H1 (cell line): ENCODE data around the gene PCDH9. TPM values are rescaled to one million over a fixed set of nuclear protein-coding genes. Genes with fewer than 3 reads are reported as not detected.

Experiments
- CTCF ChIA-PET: fragments of 300-600 bp; sonication (Branson Sonifier 250); formaldehyde crosslinking; loops from one replicate; lab custom pipeline; 2021; ENCODE audit not compliant: partially characterized antibody; lab: Charles Lee
- POLR2A ChIA-PET: fragments of 300-600 bp; sonication (Branson Sonifier 250); formaldehyde crosslinking; loops from one replicate; lab custom pipeline; 2021; ENCODE audit warnings: inconsistent platforms; ENCODE audit not compliant: partially characterized antibody; lab: Charles Lee
- DNase-seq, 2 experiments: peaks; one replicate each; pipeline versions ENCODE4 v3.0.0 to v3.0.0-alpha.2; 2010 to 2022; ENCODE audit warnings: low spot score in 2 of 2, low read depth in 1 of 2, mixed read lengths in 1 of 2
- FAIRE-seq: peaks from 2 replicates; lab custom pipeline; 2011; peaks lifted over from hg19 to GRCh38; lab: Jason Lieb, UNC
- H2AFZ ChIP-seq: 2 replicates; pipeline ENCODE4 v1.8.1; 2012; ENCODE audit warnings: low read length, inconsistent platforms
- H2AK5ac ChIP-seq: 2 replicates; pipeline ENCODE4 v1.6.1; 2013; ENCODE audit warnings: low read depth, low read length
- H2BK120ac ChIP-seq: replicated peaks from 2 replicates; pipeline ENCODE3; 2013; ENCODE audit warnings: low read depth, low read length, inconsistent platforms
- H2BK12ac ChIP-seq: 2 replicates; pipeline ENCODE4 v1.6.1; 2013; ENCODE audit warnings: low read depth, low read length
- H2BK15ac ChIP-seq: 2 replicates; pipeline ENCODE4 v1.6.1; 2013; ENCODE audit warnings: low read length
- H2BK20ac ChIP-seq: 2 replicates; pipeline ENCODE4 v1.6.1; 2013; ENCODE audit warnings: low read length
- H2BK5ac ChIP-seq: 2 replicates; pipeline ENCODE4 v1.6.1; 2013; ENCODE audit warnings: low read depth, low read length
- H3K14ac ChIP-seq: 2 replicates; pipeline ENCODE4 v1.6.1; 2013; ENCODE audit warnings: inconsistent platforms; ENCODE audit not compliant: insufficient read length
- H3K18ac ChIP-seq: 2 replicates; pipeline ENCODE4 v1.6.1; 2013; ENCODE audit warnings: low read length; ENCODE audit errors: extremely low read depth
- H3K23ac ChIP-seq: 2 replicates; pipeline ENCODE4 v1.6.1; 2013; ENCODE audit warnings: inconsistent platforms; ENCODE audit not compliant: insufficient read length
- H3K23me2 ChIP-seq: 2 replicates; pipeline ENCODE4 v1.6.1; 2013; ENCODE audit warnings: low read depth, low read length
- H3K27ac ChIP-seq: 2 replicates; pipeline ENCODE4 v1.6.1; 2011; ENCODE audit warnings: low read depth, low read length, inconsistent platforms
- H3K27me3 ChIP-seq, 4 experiments: replicated peaks in 1 of 4; 1 replicate in 1 of 4; 2 replicates in 3 of 4; pipeline versions ENCODE4 v1.6.1 to v1.8.1; 2011 to 2013; ENCODE audit warnings: low read length in 3 of 4, mild to moderate bottlenecking in 3 of 4, inconsistent platforms in 2 of 4, mixed read lengths in 2 of 4, moderate library complexity in 1 of 4; ENCODE audit not compliant: control insufficient read depth in 3 of 4, insufficient read depth in 3 of 4; ENCODE audit errors: extremely low read depth in 1 of 4
- H3K36me3 ChIP-seq, 4 experiments: 2 replicates each; pipeline versions ENCODE4 v1.6.1 to v1.8.1; 2011 to 2013; ENCODE audit warnings: mild to moderate bottlenecking in 4 of 4, low read length in 3 of 4, moderate library complexity in 2 of 4, control low read depth in 1 of 4, inconsistent platforms in 1 of 4; ENCODE audit not compliant: insufficient read depth in 4 of 4, control insufficient read depth in 2 of 4
- H3K4ac ChIP-seq: replicated peaks from 2 replicates; pipeline ENCODE3; 2013; ENCODE audit warnings: low read length, low read depth, mixed read lengths, inconsistent platforms; ENCODE audit not compliant: insufficient read length
- H3K4me1 ChIP-seq, 4 experiments: replicated peaks in 1 of 4; 1 replicate in 1 of 4; 2 replicates in 3 of 4; pipeline versions ENCODE4 v1.6.1 to v1.8.1; 2011 to 2013; ENCODE audit warnings: low read length in 3 of 4, inconsistent platforms in 2 of 4, mixed read lengths in 1 of 4; ENCODE audit not compliant: insufficient read depth in 4 of 4, control insufficient read depth in 3 of 4
- H3K4me2 ChIP-seq, 2 experiments: 2 replicates each; pipeline versions ENCODE4 v1.6.1 to v1.8.1; 2011 to 2013; ENCODE audit warnings: low read depth in 2 of 2, low read length in 2 of 2, control low read depth in 1 of 2, inconsistent platforms in 1 of 2, mild to moderate bottlenecking in 1 of 2; ENCODE audit not compliant: insufficient read depth in 1 of 2
- H3K4me3 ChIP-seq, 4 experiments: fragments of 200-600, 300-600 bp in 1 of 4; sonication (generic), shearing (Covaris generic), sonication (Bioruptor Twin) in 1 of 4; 2 replicates each; pipeline versions ENCODE4 v1.5.1 to v1.8.1; 2011 to 2016; ENCODE audit warnings: low read length in 4 of 4, low read depth in 3 of 4, control low read depth in 2 of 4, inconsistent platforms in 2 of 4, mild to moderate bottlenecking in 2 of 4, mixed read lengths in 1 of 4, moderate library complexity in 1 of 4; ENCODE audit not compliant: insufficient read depth in 2 of 4; ENCODE audit errors: extremely low read depth in 1 of 4
- H3K56ac ChIP-seq: replicated peaks from 2 replicates; pipeline ENCODE3; 2013; ENCODE audit warnings: low read depth, mild to moderate bottlenecking, mixed read lengths, low read length, inconsistent platforms; ENCODE audit not compliant: insufficient read length
- H3K79me1 ChIP-seq: 2 replicates; pipeline ENCODE4 v1.6.1; 2013; ENCODE audit warnings: low read depth, low read length, control low read depth
- H3K79me2 ChIP-seq, 2 experiments: 2 replicates each; pipeline versions ENCODE4 v1.6.1 to v1.8.1; 2012 to 2013; ENCODE audit warnings: low read length in 2 of 2, mild to moderate bottlenecking in 2 of 2, inconsistent platforms in 1 of 2; ENCODE audit not compliant: insufficient read depth in 2 of 2, control insufficient read depth in 1 of 2
- H3K9ac ChIP-seq, 4 experiments: replicated peaks in 1 of 4; 1 replicate in 1 of 4; 2 replicates in 3 of 4; pipeline versions ENCODE4 v1.6.1 to v1.8.1; 2011 to 2013; ENCODE audit warnings: low read depth in 3 of 4, low read length in 3 of 4, control low read depth in 2 of 4, mild to moderate bottlenecking in 2 of 4, moderate library complexity in 2 of 4, inconsistent platforms in 1 of 4; ENCODE audit errors: extremely low read depth in 1 of 4
- H3K9me3 ChIP-seq, 2 experiments: 2 replicates each; pipeline versions ENCODE4 v1.6.1 to v1.8.1; 2012 to 2013; ENCODE audit warnings: mild to moderate bottlenecking in 2 of 2, moderate library complexity in 2 of 2, control low read depth in 1 of 2, inconsistent platforms in 1 of 2, low read depth in 1 of 2, low read length in 1 of 2, mixed read lengths in 1 of 2; ENCODE audit not compliant: insufficient read depth in 2 of 2
- H4K20me1 ChIP-seq, 2 experiments: replicated peaks in 1 of 2; 2 replicates each; pipeline versions ENCODE3 to v1.8.1; 2011 to 2013; ENCODE audit warnings: inconsistent platforms in 2 of 2, low read length in 2 of 2, mild to moderate bottlenecking in 1 of 2; ENCODE audit not compliant: insufficient read depth in 2 of 2, control insufficient read depth in 1 of 2
- H4K5ac ChIP-seq: 2 replicates; pipeline ENCODE4 v1.6.1; 2013; ENCODE audit warnings: low read length, low read depth, mixed read lengths, inconsistent platforms; ENCODE audit not compliant: insufficient read length
- H4K8ac ChIP-seq: 2 replicates; pipeline ENCODE4 v1.8.0; 2013; ENCODE audit warnings: mild to moderate bottlenecking, moderate library complexity, low read length, inconsistent platforms; ENCODE audit not compliant: insufficient read depth; ENCODE audit errors: extremely low read depth
- H4K91ac ChIP-seq: replicated peaks from 2 replicates; pipeline ENCODE3; 2013; ENCODE audit warnings: low read length, mixed read lengths, inconsistent platforms; ENCODE audit not compliant: insufficient read length
- EP300 ChIP-seq, 2 experiments: IDR thresholded peaks; 1 replicate in 1 of 2; 2 replicates in 1 of 2; pipeline ENCODE4 v1.6.1; 2011 to 2012; ENCODE audit warnings: low read depth in 2 of 2, low read length in 2 of 2, mild to moderate bottlenecking in 2 of 2, borderline replicate concordance in 1 of 2, inconsistent platforms in 1 of 2, moderate library complexity in 1 of 2
- EZH2 ChIP-seq: fragments of 200-600 bp; sonication (generic); IDR thresholded peaks from 2 replicates; pipeline ENCODE4 v1.7.1; 2012; ENCODE audit warnings: low read depth, mild to moderate bottlenecking, moderate library complexity, low read length, inconsistent platforms; ENCODE audit not compliant: severe bottlenecking
- GTF2F1 ChIP-seq: IDR thresholded peaks from 2 replicates; pipeline ENCODE4 v1.6.1; 2012; ENCODE audit warnings: low read depth, low read length, improper control_type of control experiment, borderline replicate concordance
- POLR2A ChIP-seq, 2 experiments: IDR thresholded peaks; 1 replicate in 1 of 2; 2 replicates in 1 of 2; pipeline ENCODE4 v1.6.1; 2011; ENCODE audit warnings: low read depth in 2 of 2, low read length in 2 of 2, mild to moderate bottlenecking in 2 of 2; ENCODE audit errors: control extremely low read depth in 1 of 2
- POLR2AphosphoS5 ChIP-seq: IDR thresholded peaks from 2 replicates; pipeline ENCODE4 v1.6.1; 2011; ENCODE audit warnings: low read depth, low read length
- RNF2 ChIP-seq: fragments of 200-900, 300-1000 bp; sonication (generic); IDR thresholded peaks from 2 replicates; pipeline ENCODE4 v1.7.1; 2016; ENCODE audit warnings: borderline replicate concordance, low read depth, mild to moderate bottlenecking, antibody characterized with exemption, low read length; ENCODE audit not compliant: poor library complexity, severe bottlenecking; ENCODE audit errors: missing control alignments
- SIN3A ChIP-seq, 2 experiments: IDR thresholded peaks in 1 of 2; conservative IDR thresholded peaks in 1 of 2; 2 replicates each; pipeline ENCODE4 v1.6.1; 2011 to 2012; ENCODE audit warnings: low read length in 2 of 2, improper control_type of control experiment in 1 of 2, low read depth in 1 of 2, mild to moderate bottlenecking in 1 of 2
- TCF12 ChIP-seq: IDR thresholded peaks from 2 replicates; pipeline ENCODE4 v1.6.1; 2011; ENCODE audit warnings: low read depth, mild to moderate bottlenecking, low read length
- WGBS, 2 experiments: shearing (Covaris generic) in 1 of 2; methylation state at CpG; one replicate each; pipeline versions ENCODE4 v1.1.6 to v1.1.7; 2013 to 2015; ENCODE audit warnings: low lambda C conversion rate in 2 of 2, mixed read lengths in 2 of 2, inconsistent platforms in 1 of 2, low coverage in 1 of 2, missing lambda C conversion rate in 1 of 2; ENCODE audit not compliant: insufficient replicate concordance in 2 of 2, insufficient coverage in 1 of 2, insufficient read length in 1 of 2; ENCODE audit errors: extremely low coverage in 1 of 2, missing lambda C conversion rate in 1 of 2; 5-methylcytosine and 5-hydroxymethylcytosine counted together
- polyA plus RNA-seq, 7 experiments: library from polyadenylated mRNA; depleted of rRNA in 3 of 7; stranded (reverse) in 5 of 7; unstranded in 2 of 7; fragments of >200 nt in 5 of 7; fragments of 200-250 nt in 2 of 7; gene quantifications; 1 replicate in 5 of 7; 2 replicates in 1 of 7; 4 replicates in 1 of 7; pipeline versions ENCODE4 v1.2.1 to v1.2.3, GENCODE V29; 2011 to 2013; ENCODE audit warnings: missing spikeins in 2 of 7, mixed read lengths in 2 of 7
- total RNA-seq: library from RNA; stranded (reverse); fragmentation: NEBNext Ultra II Directional; extraction: Animal tissue kit (Norgen Biotek cat#: 25700); gene quantifications from 2 replicates; pipeline ENCODE4 v1.2.1, GENCODE V29; 2021
- TF ChIP-seq, protein P1 (sequence below): IDR thresholded peaks from 2 replicates; pipeline ENCODE4 v1.6.1; 2011; ENCODE audit warnings: low read depth, mild to moderate bottlenecking, low read length; ENCODE audit not compliant: insufficient read depth
- TF ChIP-seq, protein P2 (sequence below), 3 experiments: IDR thresholded peaks; 1 replicate in 2 of 3; 2 replicates in 1 of 3; pipeline versions ENCODE4 v1.5.1 to v1.6.1; 2011; ENCODE audit warnings: low read length in 3 of 3, mild to moderate bottlenecking in 3 of 3, inconsistent platforms in 2 of 3, low read depth in 1 of 3, moderate library complexity in 1 of 3; ENCODE audit not compliant: insufficient read depth in 1 of 3; ENCODE audit errors: control extremely low read depth in 1 of 3

PCDH9 gene
- total and polyA plus RNA-seq, 2 of the 8 experiments (the other 6 are each of a cell fraction or from before 2014, with no cell fraction given): 0.12 to 0.60 TPM

- Histone ChIP-seq H2BK20ac (no peak overlapping the region), H2AK5ac (no peak overlapping the region), H2BK15ac (no peak overlapping the region), H3K4ac (no peak overlapping the region), H3K18ac (no peak overlapping the region), H3K36me3 (no peaks in the 10 kb centered on the region), H4K20me1 (no peaks in the 10 kb centered on the region), H3K9ac (no peak overlapping the region), H3K56ac (no peak overlapping the region), H4K5ac (no peak overlapping the region), H3K9me3 (no peaks in the 10 kb centered on the region), H2AFZ (peak overlapping the region; percentile 54; the same call in 1 of the 2 replicates), H3K23ac (no peak overlapping the region), H4K91ac (no peak overlapping the region), H2BK5ac (no peak overlapping the region), H3K4me2 (no peak overlapping the region), H3K79me2 (no peaks in the 10 kb centered on the region), H3K14ac (no peak overlapping the region), H3K4me1 (no peaks in the 10 kb centered on the region), H3K4me3 (no peak overlapping the region), H2BK12ac (no peak overlapping the region), H4K8ac (no peak overlapping the region), H3K79me1 (no peaks in the 10 kb centered on the region), H3K23me2 (no peaks in the 10 kb centered on the region), H3K27ac (no peak overlapping the region), H3K27me3 (no peaks in the 10 kb centered on the region), H2BK120ac (no peak overlapping the region)
- DNase-seq (no peak), FAIRE-seq (no peak)
- POLR2A ChIA-PET: no interaction called here
- WGBS, 2 experiments: 97% methylated on average over 2 of the region's 2 CpGs; no CpG with 5 or more reads in 1 of the 2 experiments
- CTCF ChIA-PET: interaction anchor here (1.0 kb wide), 1 partner anchor 103 kb away, joined by 3 read pairs; no protein-coding TSS in a partner anchor
- TF ChIP-seq EP300 (IDR thresholded peaks at IDR 0.05; ENCODE audit: borderline replicate concordance in 1 of 2, low read depth in 2 of 2, low read length in 2 of 2): no peak
- TF ChIP-seq POLR2A (IDR thresholded peaks at IDR 0.05; ENCODE audit: control extremely low read depth in 1 of 2, low read depth in 2 of 2, low read length in 2 of 2): no peak
- TF ChIP-seq SIN3A (conservative IDR thresholded peaks at IDR 0.05 in 1 of 2, IDR thresholded peaks at IDR 0.05 in 1 of 2; ENCODE audit: low read depth in 1 of 2, low read length in 2 of 2): no peak
- no peak for TF ChIP-seq GTF2F1
- no peak for TF ChIP-seq TCF12
- no peak for TF ChIP-seq RNF2
- TF ChIP-seq, protein P1, sequence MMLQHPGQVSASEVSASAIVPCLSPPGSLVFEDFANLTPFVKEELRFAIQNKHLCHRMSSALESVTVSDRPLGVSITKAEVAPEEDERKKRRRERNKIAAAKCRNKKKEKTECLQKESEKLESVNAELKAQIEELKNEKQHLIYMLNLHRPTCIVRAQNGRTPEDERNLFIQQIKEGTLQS: no peak
- TF ChIP-seq EZH2: no peak
- TF ChIP-seq, protein P2, sequence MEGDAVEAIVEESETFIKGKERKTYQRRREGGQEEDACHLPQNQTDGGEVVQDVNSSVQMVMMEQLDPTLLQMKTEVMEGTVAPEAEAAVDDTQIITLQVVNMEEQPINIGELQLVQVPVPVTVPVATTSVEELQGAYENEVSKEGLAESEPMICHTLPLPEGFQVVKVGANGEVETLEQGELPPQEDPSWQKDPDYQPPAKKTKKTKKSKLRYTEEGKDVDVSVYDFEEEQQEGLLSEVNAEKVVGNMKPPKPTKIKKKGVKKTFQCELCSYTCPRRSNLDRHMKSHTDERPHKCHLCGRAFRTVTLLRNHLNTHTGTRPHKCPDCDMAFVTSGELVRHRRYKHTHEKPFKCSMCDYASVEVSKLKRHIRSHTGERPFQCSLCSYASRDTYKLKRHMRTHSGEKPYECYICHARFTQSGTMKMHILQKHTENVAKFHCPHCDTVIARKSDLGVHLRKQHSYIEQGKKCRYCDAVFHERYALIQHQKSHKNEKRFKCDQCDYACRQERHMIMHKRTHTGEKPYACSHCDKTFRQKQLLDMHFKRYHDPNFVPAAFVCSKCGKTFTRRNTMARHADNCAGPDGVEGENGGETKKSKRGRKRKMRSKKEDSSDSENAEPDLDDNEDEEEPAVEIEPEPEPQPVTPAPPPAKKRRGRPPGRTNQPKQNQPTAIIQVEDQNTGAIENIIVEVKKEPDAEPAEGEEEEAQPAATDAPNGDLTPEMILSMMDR (IDR thresholded peaks at IDR 0.05; ENCODE audit: control extremely low read depth in 1 of 3, insufficient read depth in 1 of 3, low read depth in 1 of 3, low read length in 3 of 3): no peak
- TF ChIP-seq POLR2AphosphoS5: no peak
These were observed 771.0 kb downstream of the PCDH9 start for GRCh38 chr13:66459143-66459542.
